Raji (cell line): ENCODE measurements around the gene GALNT14.

Source experiments
- POLR2A ChIP-seq: IDR thresholded peaks from 2 replicates; pipeline ENCODE4 v1.6.1; 2011; ENCODE audit warnings: low read depth, low read length, control low read depth; ENCODE audit not compliant: insufficient read depth

The GALNT14 gene

GRCh38 chr2:31110998-31111397 is 27.2 kb downstream of the GALNT14 start:
- TF ChIP-seq POLR2A, result no peak

DNA sequence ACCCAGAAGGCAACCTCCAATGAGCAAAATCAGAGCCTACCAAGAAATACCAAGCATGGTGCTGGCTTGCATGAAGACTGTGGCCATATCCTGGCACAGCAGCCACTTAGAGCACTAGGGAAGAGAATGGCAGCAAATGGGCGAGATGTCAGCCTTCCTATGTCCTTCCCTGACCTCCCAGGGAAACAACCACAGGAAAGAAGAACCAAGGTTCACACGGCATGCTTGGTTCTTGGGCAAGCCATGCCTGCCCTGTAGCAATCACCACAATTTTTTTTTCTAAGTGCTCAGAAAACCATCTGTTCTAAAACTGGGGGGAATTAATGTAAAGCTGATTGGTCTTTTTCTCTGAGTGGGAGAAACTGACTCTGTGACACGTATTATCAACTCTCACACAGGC is 27.8 kb downstream of the GALNT14 start:
- no peak for TF ChIP-seq POLR2A

GRCh38 chr2:31109633-31110192 is 28.5 kb downstream of the GALNT14 start:
- no peak for TF ChIP-seq POLR2A

GRCh38 chr2:31108561-31109286 is 29.5 kb downstream of the GALNT14 start:
- TF ChIP-seq POLR2A, result no peak

GRCh38 chr2:31107591-31108300 is 30.5 kb downstream of the GALNT14 start:
- TF ChIP-seq POLR2A, result no peak

DNA sequence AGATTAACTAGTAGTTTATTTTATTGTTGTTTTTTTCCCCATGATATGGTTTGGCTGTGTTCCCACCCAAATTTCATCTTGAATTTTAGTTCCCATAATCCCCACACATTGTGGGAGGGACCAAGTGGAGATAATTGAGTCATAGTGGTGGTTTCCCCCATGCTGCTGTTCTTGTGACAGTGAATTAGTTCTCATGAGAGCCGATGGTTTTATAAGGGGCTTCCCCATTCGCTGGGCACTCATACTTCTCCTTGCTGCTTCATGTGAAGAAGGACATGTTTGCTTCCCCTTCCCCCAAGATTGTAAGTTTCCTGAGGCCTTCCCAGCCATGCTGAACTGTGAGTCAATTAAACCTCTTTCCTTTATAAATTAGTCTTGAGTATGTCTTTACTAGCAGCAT is 36.5 kb downstream of the GALNT14 start:
- no peak for TF ChIP-seq POLR2A

DNA sequence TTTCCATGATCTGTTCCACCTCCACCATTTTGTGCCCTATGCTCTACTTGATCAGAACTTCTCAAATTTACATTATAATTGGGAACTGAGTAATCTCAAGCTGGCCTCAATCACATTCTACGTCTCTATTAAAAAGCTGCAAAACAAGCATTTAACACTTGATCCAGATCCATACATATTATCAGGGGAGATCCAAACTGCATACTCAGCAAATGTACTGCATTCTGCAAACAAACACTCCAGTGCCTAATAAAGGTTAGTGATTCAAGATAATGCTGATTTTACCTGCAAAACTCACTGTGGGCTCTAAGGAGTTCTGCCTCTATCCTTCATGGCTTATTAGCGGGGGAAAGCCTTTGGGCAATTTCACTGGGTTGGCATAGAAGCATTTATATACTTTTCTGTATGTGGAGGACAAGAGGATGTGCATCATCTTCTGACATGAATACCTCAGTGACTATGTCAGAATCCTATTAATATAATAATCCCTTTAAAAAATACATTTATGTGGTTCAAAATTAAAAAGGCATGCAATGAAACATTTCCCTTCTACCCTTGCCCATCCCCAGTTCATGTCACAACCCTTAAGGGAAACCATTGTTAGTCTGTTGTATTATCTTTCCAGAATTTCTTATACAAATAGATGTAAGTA is 40.2 kb downstream of the GALNT14 start:
- TF ChIP-seq POLR2A, result no peak

GRCh38 chr2:31090188-31090587 is 48.1 kb downstream of the GALNT14 start:
- TF ChIP-seq POLR2A, result no peak

GRCh38 chr2:31089645-31090044 is 48.6 kb downstream of the GALNT14 start:
- TF ChIP-seq POLR2A, result no peak

GRCh38 chr2:31088504-31089195 is 49.6 kb downstream of the GALNT14 start:
- TF ChIP-seq POLR2A, result no peak

- no peak for TF ChIP-seq POLR2A
Observed at GRCh38 chr2:31087491-31087890, 50.7 kb downstream of the GALNT14 start.

- TF ChIP-seq POLR2A, result no peak
Observed at GRCh38 chr2:31086590-31086989, 51.6 kb downstream of the GALNT14 start.

- TF ChIP-seq POLR2A, result no peak
Observed at GRCh38 chr2:31083234-31083993, 54.8 kb downstream of the GALNT14 start.

DNA sequence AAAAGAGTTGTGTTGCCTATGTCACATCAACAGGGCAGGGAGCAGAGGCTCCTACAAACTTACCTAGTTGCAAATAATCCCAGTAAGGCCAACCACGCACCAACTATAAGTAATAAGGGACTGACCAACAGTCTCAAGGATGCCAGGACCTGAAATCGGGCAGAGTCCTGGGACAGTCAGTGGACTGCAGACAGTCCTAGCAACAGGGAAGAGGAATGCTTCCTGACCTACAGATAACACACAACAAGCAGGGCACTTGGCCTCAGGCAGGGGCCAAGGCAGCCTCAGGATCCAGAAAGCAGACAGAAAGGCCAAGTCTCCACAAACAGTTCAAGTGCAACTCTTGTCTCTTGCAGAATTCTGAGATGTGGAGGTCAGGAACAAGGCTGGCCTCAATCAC is 56.2 kb downstream of the GALNT14 start:
- TF ChIP-seq POLR2A, result no peak
